Measurements from ENCODE around the gene S100A8. TPM values are rescaled to one million over a fixed set of nuclear protein-coding genes. Genes with fewer than 3 reads are reported as not detected.
"Not testable (repeated sequence)": the region's sequence is repeated elsewhere in the genome, so short reads cannot be mapped to it uniquely, and the experiment has no call there.

The S100A8 gene
- total RNA-seq, 3 donors from 2014 or later, result 13.1 to 37.4 (median 26.5) TPM

DNA sequence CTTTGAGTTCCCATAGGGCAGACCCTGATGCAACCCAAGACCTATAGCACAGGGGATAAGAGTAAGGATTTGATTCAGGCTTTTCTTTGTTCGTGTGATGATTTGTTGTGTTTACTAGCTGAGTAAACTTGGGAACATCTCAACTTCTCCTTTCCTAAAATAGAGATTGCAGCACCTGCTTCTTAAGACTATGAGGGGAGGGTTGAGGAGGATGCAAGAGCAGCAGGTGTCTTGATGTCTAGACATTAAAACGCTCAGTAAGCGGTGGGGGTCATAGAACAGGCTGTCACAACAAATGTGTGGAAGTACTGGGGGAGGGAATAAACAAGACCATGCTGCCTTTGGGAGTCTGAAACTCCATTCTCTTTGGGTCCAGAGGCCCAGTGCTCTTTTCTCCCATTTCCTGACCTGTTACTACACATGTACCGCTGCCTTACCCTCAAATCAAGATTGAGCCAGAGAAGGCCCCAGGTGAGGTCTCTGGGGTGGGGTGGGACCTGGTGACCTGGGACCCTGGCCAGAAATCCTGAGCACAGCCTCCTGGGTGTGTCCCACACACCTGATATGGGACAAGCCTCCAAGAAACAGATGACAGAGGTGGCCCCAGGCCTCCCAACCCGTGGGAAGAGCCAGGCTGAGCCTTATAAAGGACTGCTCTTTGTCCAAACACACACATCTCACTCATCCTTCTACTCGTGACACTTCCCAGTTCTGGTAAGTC is 25.1 kb upstream of the S100A8 start, which contains the start of gene S100A7A:
S100A7A (plus strand) TSS at position 671 of the 721 bp plus-strand sequence. CDS start 1,563 bp downstream, outside the sequence.
- DNase-seq (ENCODE audit: low spot score in 2 of 2), result no peak
- intact Hi-C loops (cut with DNase I; ENCODE audit: low total_unique reads), result no loop called here
- H3K27me3 ChIP-seq, result peaks cover 0 to 4% of the 10 kb centered on the region in 2 donors
- no peak for TF ChIP-seq POLR2A (IDR thresholded peaks at IDR 0.05)
- H3K36me3 ChIP-seq, result no peaks in the 10 kb centered on the region
- no peaks in the 10 kb centered on the region for H3K4me1 ChIP-seq
- no peak within 1 kb of the TSS for H3K27ac ChIP-seq
- H3K4me3 ChIP-seq, result no peak within 1 kb of the TSS
- peaks cover 0 to 7% of the 10 kb centered on the region in 2 donors for H3K9me3 ChIP-seq

DNA sequence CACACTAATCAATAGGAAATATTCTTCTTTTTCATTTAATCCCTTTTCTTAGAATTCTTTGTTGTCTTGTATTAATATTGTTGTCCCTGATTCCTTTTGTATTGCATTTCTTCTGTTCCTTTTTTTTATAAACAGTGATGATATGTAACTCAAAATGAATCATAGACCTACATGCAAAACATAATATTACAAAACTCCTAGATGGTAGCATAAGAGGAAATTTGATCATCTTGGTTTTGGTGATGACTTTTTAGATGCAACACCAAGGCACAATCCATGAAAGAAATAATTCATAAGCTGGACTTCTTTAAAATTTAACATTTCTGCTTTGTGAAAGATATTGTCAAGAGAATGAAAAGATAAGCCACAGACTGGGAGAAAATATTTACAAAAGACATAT is 23.1 kb upstream of the S100A8 start:
- H3K4me3 ChIP-seq; H3K27me3 ChIP-seq; H3K4me1 ChIP-seq; intact Hi-C loops (cut with DNase I; ENCODE audit: low total_unique reads); DNase-seq (ENCODE audit: low spot score in 2 of 2); H3K9me3 ChIP-seq; H3K36me3 ChIP-seq; H3K27ac ChIP-seq: not testable (repeated sequence)

DNA sequence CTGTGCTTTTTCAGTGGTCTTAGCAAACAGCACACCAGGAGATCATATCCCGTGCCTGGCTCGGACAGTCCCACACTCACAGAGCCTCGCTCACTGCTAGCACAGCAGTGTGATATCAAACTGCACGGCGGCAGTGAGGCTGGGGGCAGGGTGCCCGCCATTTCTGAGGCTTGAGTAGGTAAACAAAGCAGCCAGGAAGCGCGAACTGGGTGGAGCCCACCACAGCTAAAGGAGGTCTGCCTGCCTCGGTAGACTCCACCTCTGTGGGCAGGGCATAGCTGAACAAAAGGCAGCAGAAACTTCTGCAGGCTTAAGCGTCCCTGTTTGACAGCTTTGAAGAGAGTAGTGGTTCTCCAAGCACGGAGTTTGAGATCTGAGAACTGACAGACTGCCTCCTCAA is 16.4 kb upstream of the S100A8 start:
- H3K36me3 ChIP-seq; H3K4me3 ChIP-seq; intact Hi-C loops (cut with DNase I; ENCODE audit: low total_unique reads); H3K9me3 ChIP-seq; H3K27ac ChIP-seq; H3K4me1 ChIP-seq; H3K27me3 ChIP-seq; DNase-seq (ENCODE audit: low spot score in 2 of 2): not testable (repeated sequence)

GRCh38 chr1:153405825-153406599 is 15.1 kb upstream of the S100A8 start:
- DNase-seq (ENCODE audit: low spot score in 2 of 2); H3K36me3 ChIP-seq; H3K27me3 ChIP-seq; H3K4me3 ChIP-seq; intact Hi-C loops (cut with DNase I; ENCODE audit: low total_unique reads); H3K27ac ChIP-seq; H3K9me3 ChIP-seq; H3K4me1 ChIP-seq: not testable (repeated sequence)

DNA sequence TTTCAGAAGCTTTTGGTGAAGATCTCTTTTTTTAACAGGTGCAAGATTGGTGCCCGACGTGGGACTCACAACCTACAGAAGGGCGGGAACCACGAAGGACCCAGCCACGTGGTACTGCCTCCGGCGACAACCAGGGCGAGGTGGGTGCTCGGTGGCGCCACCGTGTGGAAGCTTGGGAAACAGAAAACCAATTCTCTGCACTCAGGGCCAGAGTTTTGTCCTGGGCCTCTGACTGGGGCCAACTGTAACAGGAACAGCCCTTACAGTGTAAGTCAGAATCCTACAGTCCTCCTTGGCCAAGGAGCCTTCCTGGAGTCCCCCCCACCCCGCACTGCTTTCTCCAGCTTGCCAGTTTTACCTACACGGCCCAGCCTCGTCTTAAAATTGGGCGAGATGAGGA is 13.9 kb upstream of the S100A8 start:
- no peaks in the 10 kb centered on the region for H3K4me1 ChIP-seq
- no peaks in the 10 kb centered on the region for H3K36me3 ChIP-seq
- TF ChIP-seq CTCF (IDR thresholded peaks at IDR 0.05) (peak in 2 of 3 donors; percentile 18 to 43), POLR2AphosphoS5 (IDR thresholded peaks at IDR 0.05) (no peak)
- intact Hi-C loops (cut with DNase I; ENCODE audit: low total_unique reads), result no loop called here
- H3K27me3 ChIP-seq, result peaks cover 0 to 5% of the 10 kb centered on the region in 2 donors
- DNase-seq (ENCODE audit: low spot score in 2 of 2), result no peak
- H3K27ac ChIP-seq, result no peak overlapping the region
- H3K4me3 ChIP-seq, result no peak overlapping the region
- no peaks in the 10 kb centered on the region for H3K9me3 ChIP-seq

- Histone ChIP-seq H3K36me3 (no peaks in the 10 kb centered on the region), H3K4me3 (no peak overlapping the region), H3K27me3 (peaks cover 0 to 10% of the 10 kb centered on the region in 2 donors), H3K4me1 (no peaks in the 10 kb centered on the region), H3K27ac (no peak overlapping the region), H3K9me3 (no peaks in the 10 kb centered on the region)
- no peak for DNase-seq (ENCODE audit: low spot score in 2 of 2)
- intact Hi-C loops (cut with DNase I; ENCODE audit: low total_unique reads), result no loop called here
- no peak for TF ChIP-seq CTCF (IDR thresholded peaks at IDR 0.05)
- TF ChIP-seq POLR2AphosphoS5 (IDR thresholded peaks at IDR 0.05), result no peak
These were observed 13.3 kb upstream of the S100A8 start for GRCh38 chr1:153404086-153404635.

DNA sequence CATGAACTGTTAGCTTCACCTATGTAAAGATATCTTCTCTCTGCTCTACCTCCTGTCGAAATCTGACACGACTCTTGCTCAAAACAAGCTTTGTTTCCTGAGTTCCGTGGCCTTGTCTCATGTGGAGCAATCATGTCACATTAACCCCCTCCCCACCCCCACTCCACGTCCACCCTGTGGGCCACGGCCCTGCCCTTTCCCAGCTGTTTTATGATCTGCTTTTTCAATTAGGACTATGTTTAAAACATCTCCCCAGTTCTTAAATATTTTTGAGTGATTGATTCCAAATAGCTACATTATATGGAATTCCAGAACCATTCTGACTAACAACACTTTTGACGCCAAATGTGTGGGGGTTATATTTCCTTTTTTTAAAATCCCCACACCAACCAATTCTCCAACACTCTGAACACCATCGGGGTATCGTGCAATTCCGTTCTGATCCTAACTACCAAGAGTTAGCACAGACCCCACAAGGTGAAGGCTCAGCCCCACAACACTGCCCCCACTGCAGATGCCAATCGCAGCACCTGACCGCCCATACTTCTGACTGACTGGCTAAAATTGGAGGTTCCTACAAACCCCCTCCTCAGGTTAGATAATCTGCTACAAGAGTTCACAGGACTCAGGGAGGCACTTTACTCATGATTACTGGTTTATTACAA is 12.7 kb upstream of the S100A8 start:
- Histone ChIP-seq H3K27me3 (peaks cover 0 to 10% of the 10 kb centered on the region in 2 donors), H3K27ac (no peak overlapping the region)
- DNase-seq (ENCODE audit: low spot score in 2 of 2), result no peak

More for the DNA sequence above, 12.7 kb upstream of the S100A8 start:
- Histone ChIP-seq H3K36me3 (no peaks in the 10 kb centered on the region), H3K4me3 (no peak overlapping the region), H3K9me3 (no peaks in the 10 kb centered on the region), H3K4me1 (no peaks in the 10 kb centered on the region)
- intact Hi-C loops (cut with DNase I; ENCODE audit: low total_unique reads), result no loop called here
- TF ChIP-seq POLR2A (IDR thresholded peaks at IDR 0.05) (no peak), POLR2AphosphoS5 (IDR thresholded peaks at IDR 0.05) (no peak), CTCF (IDR thresholded peaks at IDR 0.05) (no peak)
